A549 (cell line): Measurements from ENCODE around the gene NEDD4L. TPM values are rescaled to one million over a fixed set of nuclear protein-coding genes. Genes with fewer than 3 reads are reported as not detected.

Experiments used
- ATAC-seq, 2 experiments: fragments of 200-7000 bp in 1 of 2; fragments of >200 bp in 1 of 2; cut with Nextera tagmentation in 1 of 2; cut with Tn5 transposase in 1 of 2; 3 replicates each; pipeline versions ENCODE4 v1.8.0 to v1.9.1; 2018 to 2020; ENCODE audit warnings: mild to moderate bottlenecking in 1 of 2, moderate library complexity in 1 of 2
- CTCF ChIA-PET: fragments of 300-600 bp; sonication (Branson Sonifier 250); formaldehyde crosslinking; extraction: SDS; loops from one replicate; lab custom pipeline; 2021; ENCODE audit warnings: antibody characterized with exemption, inconsistent platforms; lab: Yijun Ruan, JAX
- POLR2A ChIA-PET: fragments of 350-600 bp; formaldehyde crosslinking; extraction: SDS; loops from one replicate; lab custom pipeline; 2021; ENCODE audit warnings: antibody characterized with exemption, inconsistent platforms; lab: Yijun Ruan, JAX
- DNase-seq, 2 experiments: peaks; one replicate each; pipeline versions ENCODE4 v3.0.0 to v3.0.0-alpha.2; 2011 to 2016; ENCODE audit warnings: low read depth in 1 of 2, low spot score in 1 of 2
- FAIRE-seq: peaks from 2 replicates; lab custom pipeline; 2011; peaks lifted over from hg19 to GRCh38; lab: Jason Lieb, UNC
- H3K27ac ChIP-seq, 2 experiments: fragments of >200 bp; sonication (Bioruptor Twin); formaldehyde crosslinking; 3 replicates each; pipeline ENCODE4 v1.5.1; 2016 to 2017
- H3K4me1 ChIP-seq: fragments of >200 bp; sonication (Bioruptor Twin); formaldehyde crosslinking; 3 replicates; pipeline ENCODE4 v1.6.1; 2016
- H3K4me2 ChIP-seq: fragments of >200 bp; sonication (Bioruptor Twin); formaldehyde crosslinking; 3 replicates; pipeline ENCODE4 v1.6.1; 2016
- H3K4me3 ChIP-seq: fragments of >200 bp; sonication (Bioruptor Twin); formaldehyde crosslinking; 3 replicates; pipeline ENCODE4 v1.5.1; 2016
- H3K9me3 ChIP-seq: fragments of >200 bp; sonication (Bioruptor Twin); formaldehyde crosslinking; 3 replicates; pipeline ENCODE4 v1.6.1; 2016
- BCL3 ChIP-seq: fragments of >200 bp; sonication (Bioruptor Twin); formaldehyde crosslinking; IDR thresholded peaks from 3 replicates; pipeline ENCODE4 v1.6.1; 2016
- BHLHE40 ChIP-seq: IDR thresholded peaks from 2 replicates; pipeline ENCODE4 v1.6.1; 2012; ENCODE audit warnings: low read depth, low read length, inconsistent platforms
- ELK1 ChIP-seq: fragments of 150-350 bp; IDR thresholded peaks from 2 replicates; pipeline ENCODE4 v1.6.1; 2014; ENCODE audit warnings: low read depth, mild to moderate bottlenecking, low read length
- EP300 ChIP-seq, 2 experiments: fragments of >200 bp; sonication (Bioruptor Twin); formaldehyde crosslinking; IDR thresholded peaks; 2 replicates in 1 of 2; 3 replicates in 1 of 2; pipeline ENCODE4 v1.6.1; 2016 to 2017
- FOSB ChIP-seq: fragments of 250-450 bp; sonication (Bioruptor Pico); IDR thresholded peaks from 2 replicates; pipeline ENCODE4 v1.5.0; 2020; ENCODE audit warnings: mild to moderate bottlenecking, moderate library complexity
- FOSL2 ChIP-seq, 2 experiments: fragments of 450-650 bp in 1 of 2; fragments of >200 bp in 1 of 2; sonication (Bioruptor Twin) in 1 of 2; formaldehyde crosslinking; IDR thresholded peaks; 2 replicates each; pipeline versions ENCODE4 v1.5.0 to v1.6.1; 2016 to 2020; ENCODE audit warnings: mild to moderate bottlenecking in 1 of 2, moderate library complexity in 1 of 2
- FOXS1 ChIP-seq: fragments of 250-450 bp; sonication (Bioruptor Pico); IDR thresholded peaks from 2 replicates; pipeline ENCODE4 v1.5.0; 2020; ENCODE audit warnings: mild to moderate bottlenecking, moderate library complexity
- GATA3 ChIP-seq: IDR thresholded peaks from 2 replicates; pipeline ENCODE4 v1.6.1; 2012; ENCODE audit warnings: borderline replicate concordance
- HDAC2 ChIP-seq: fragments of 200-600 bp; sonication (generic); IDR thresholded peaks from 2 replicates; pipeline ENCODE4 v1.6.1; 2016
- HEYL ChIP-seq: fragments of 250-450 bp; sonication (Bioruptor Pico); IDR thresholded peaks from 2 replicates; pipeline ENCODE4 v1.8.0; 2021; ENCODE audit warnings: mild to moderate bottlenecking, moderate library complexity
- HMGXB4 ChIP-seq: fragments of 250-450 bp; sonication (Bioruptor Pico); IDR thresholded peaks from 2 replicates; pipeline ENCODE4 v1.5.0; 2021; ENCODE audit warnings: mild to moderate bottlenecking, moderate library complexity, borderline replicate concordance
- HOXB13 ChIP-seq: fragments of 250-450 bp; sonication (Bioruptor Pico); IDR thresholded peaks from 2 replicates; pipeline ENCODE4 v1.5.0; 2020; ENCODE audit warnings: low read depth, mild to moderate bottlenecking, moderate library complexity
- MAZ ChIP-seq: fragments of 150-350 bp; IDR thresholded peaks from 2 replicates; pipeline ENCODE4 v1.6.1; 2014; ENCODE audit warnings: antibody characterized with exemption, low read depth, low read length, borderline replicate concordance
- NFE2L2 ChIP-seq: fragments of 150-350 bp; conservative IDR thresholded peaks from 2 replicates; pipeline ENCODE4 v1.6.1; 2014; ENCODE audit warnings: low read length
- NR3C1 ChIP-seq: fragments of >200 bp; sonication (Bioruptor Twin); formaldehyde crosslinking; IDR thresholded peaks from 3 replicates; pipeline ENCODE4 v1.6.1; 2017
- PBX3 ChIP-seq: IDR thresholded peaks from 2 replicates; pipeline ENCODE4 v1.6.1; 2012
- PHF8 ChIP-seq: fragments of 200-600 bp; sonication (generic); IDR thresholded peaks from 2 replicates; pipeline ENCODE4 v1.6.1; 2016; ENCODE audit warnings: low read depth, mild to moderate bottlenecking, antibody characterized with exemption, moderate library complexity, borderline replicate concordance
- POLR2A ChIP-seq: IDR thresholded peaks from 2 replicates; pipeline ENCODE4 v1.6.1; 2012; ENCODE audit warnings: mild to moderate bottlenecking, low read length
- RAD21 ChIP-seq, 2 experiments: fragments of >200 bp in 1 of 2; sonication (Bioruptor Twin) in 1 of 2; formaldehyde crosslinking in 1 of 2; IDR thresholded peaks in 1 of 2; conservative IDR thresholded peaks in 1 of 2; 2 replicates in 1 of 2; 3 replicates in 1 of 2; pipeline ENCODE4 v1.6.1; 2012 to 2018; ENCODE audit warnings: inconsistent platforms in 1 of 2
- REST ChIP-seq: fragments of 200-600 bp; sonication (generic); IDR thresholded peaks from 2 replicates; pipeline ENCODE4 v1.6.1; 2016; ENCODE audit warnings: antibody characterized with exemption, mild to moderate bottlenecking, moderate library complexity
- RFX5 ChIP-seq: fragments of 450-650 bp; IDR thresholded peaks from 2 replicates; pipeline ENCODE4 v1.7.1; 2014; ENCODE audit warnings: antibody characterized with exemption, mild to moderate bottlenecking, moderate library complexity
- SREBF2 ChIP-seq: fragments of 450-650 bp; IDR thresholded peaks from 2 replicates; pipeline ENCODE4 v1.6.1; 2014; ENCODE audit warnings: mild to moderate bottlenecking, moderate library complexity
- USF2 ChIP-seq: fragments of 450-650 bp; IDR thresholded peaks from 2 replicates; pipeline ENCODE4 v1.6.1; 2014; ENCODE audit warnings: antibody characterized with exemption
- ZC3H11A ChIP-seq: fragments of 450-650 bp; IDR thresholded peaks from 2 replicates; pipeline ENCODE4 v1.6.1; 2014; ENCODE audit warnings: antibody characterized with exemption, mild to moderate bottlenecking
- ZFP36 ChIP-seq: fragments of 450-650 bp; IDR thresholded peaks from 2 replicates; pipeline ENCODE4 v1.6.1; 2014; ENCODE audit warnings: borderline replicate concordance; ENCODE audit not compliant: partially characterized antibody
- ZSCAN20 ChIP-seq: fragments of 250-450 bp; sonication (Bioruptor Pico); IDR thresholded peaks from 2 replicates; pipeline ENCODE4 v1.8.0; 2022; ENCODE audit warnings: mild to moderate bottlenecking, moderate library complexity
- WGBS: methylation state at CpG from one replicate; pipeline ENCODE4 v1.1.6; 2017; ENCODE audit errors: missing lambda C conversion rate; 5-methylcytosine and 5-hydroxymethylcytosine counted together
- polyA plus RNA-seq, 4 experiments: library from polyadenylated mRNA; depleted of rRNA in 3 of 4; stranded (reverse); fragments of >200 nt; fragmentation: RNase III in 1 of 4; extraction: RNeasy Plus Mini Kit Qiagen cat#74134 plus additional on column Dnase treatment in 1 of 4; gene quantifications; 2 replicates in 3 of 4; 3 replicates in 1 of 4; pipeline ENCODE4 v1.2.3, GENCODE V29; 2011 to 2017

NEDD4L gene
- polyA plus RNA-seq, 2 of the 4 experiments (the other 2 are of a cell fraction), result 18.0 to 36.5 TPM

- Histone ChIP-seq H3K9me3 (no peaks in the 10 kb centered on the region), H3K4me3 (no peak overlapping the region), H3K4me1 (no peaks in the 10 kb centered on the region), H3K4me2 (no peak overlapping the region), H3K27ac (no peak overlapping the region)
- CTCF ChIA-PET, result no interaction called here
- DNase-seq, result no peak
- ATAC-seq, result no peak
- TF ChIP-seq HDAC2 (no peak), HEYL (no peak), FOXS1 (CRISPR knock-in tag) (no peak), FOSL2 (IDR thresholded peaks at IDR 0.05) (no peak), FOSL2 (CRISPR knock-in tag; IDR thresholded peaks at IDR 0.05) (no peak), REST (no peak), HOXB13 (CRISPR knock-in tag) (no peak), ELK1 (no peak), POLR2A (no peak), BHLHE40 (no peak), GATA3 (no peak), NFE2L2 (no peak), HMGXB4 (CRISPR knock-in tag) (no peak), USF2 (no peak), RFX5 (no peak), NR3C1 (no peak)
- POLR2A ChIA-PET, result no interaction called here
- no peak for FAIRE-seq
- 89% methylated on average over 2 of the region's 2 CpGs for WGBS
Measured at GRCh38 chr18:58334061-58334460, 290.0 kb downstream of the NEDD4L start.

- no peaks in the 10 kb centered on the region for H3K9me3 ChIP-seq
- 93% methylated on average over 11 of the region's 11 CpGs for WGBS
- no peak overlapping the region for H3K4me2 ChIP-seq
- TF ChIP-seq FOSB, result no peak
- TF ChIP-seq ZSCAN20, result no peak
- TF ChIP-seq SREBF2, result no peak
- TF ChIP-seq HEYL, result no peak
- TF ChIP-seq PHF8, result no peak
- TF ChIP-seq GATA3, result no peak
- TF ChIP-seq ZFP36, result no peak
- TF ChIP-seq EP300 (IDR thresholded peaks at IDR 0.05), result no peak
- TF ChIP-seq ZC3H11A, result no peak
- TF ChIP-seq RAD21 (conservative IDR thresholded peaks at IDR 0.05 in 1 of 2, IDR thresholded peaks at IDR 0.05 in 1 of 2), result no peak
- TF ChIP-seq PBX3, result no peak
- TF ChIP-seq BCL3, result no peak
- TF ChIP-seq MAZ, result no peak
- FAIRE-seq (no peak), ATAC-seq (no peak), DNase-seq (no peak)
- no peak overlapping the region for H3K4me3 ChIP-seq
- ChIA-PET CTCF (no interaction called here), POLR2A (no interaction called here)
- no peaks in the 10 kb centered on the region for H3K4me1 ChIP-seq
- no peak overlapping the region for H3K27ac ChIP-seq
Measured at GRCh38 chr18:58335223-58335622, 291.2 kb downstream of the NEDD4L start.
